Mesenchymal stem cell (in vitro differentiated cells and primary cell): ENCODE measurements around the gene HAPLN3.

ENCODE experiments used
- DNase-seq: peaks from one replicate; pipeline ENCODE4 v3.0.0-alpha.2; 2013
- H2AFZ ChIP-seq: one replicate; pipeline ENCODE4 v1.6.1; 2013; ENCODE audit warnings: low read depth, mild to moderate bottlenecking, control low read depth, inconsistent platforms, low read length, moderate library complexity
- H2AK5ac ChIP-seq: 2 replicates; pipeline ENCODE4 v1.6.1; 2013; ENCODE audit warnings: low read length, moderate library complexity, mild to moderate bottlenecking, inconsistent platforms; ENCODE audit not compliant: severe bottlenecking
- H2BK120ac ChIP-seq: one replicate; pipeline ENCODE4 v1.6.1; 2013; ENCODE audit warnings: low read depth, mild to moderate bottlenecking, inconsistent platforms, low read length, moderate library complexity
- H2BK12ac ChIP-seq, 2 experiments: one replicate each; pipeline ENCODE4 v1.6.1; 2013; ENCODE audit warnings: inconsistent platforms in 2 of 2, low read length in 2 of 2, mild to moderate bottlenecking in 2 of 2, moderate library complexity in 2 of 2, control low read depth in 1 of 2
- H2BK15ac ChIP-seq: one replicate; pipeline ENCODE4 v1.6.1; 2013; ENCODE audit warnings: mild to moderate bottlenecking, low read depth, inconsistent platforms; ENCODE audit not compliant: poor library complexity, severe bottlenecking
- H2BK5ac ChIP-seq: 2 replicates; pipeline ENCODE4 v1.6.1; 2013; ENCODE audit warnings: low read depth, mild to moderate bottlenecking, low read length, control low read depth, inconsistent platforms; ENCODE audit not compliant: poor library complexity, severe bottlenecking
- H3K14ac ChIP-seq, 2 experiments: one replicate each; pipeline ENCODE4 v1.6.1; 2013; ENCODE audit warnings: inconsistent platforms in 2 of 2, low read length in 2 of 2, control low read depth in 1 of 2, mild to moderate bottlenecking in 1 of 2, moderate library complexity in 1 of 2
- H3K18ac ChIP-seq, 2 experiments: one replicate each; pipeline ENCODE4 v1.6.1; 2013; ENCODE audit warnings: inconsistent platforms in 2 of 2, low read length in 2 of 2, control low read depth in 1 of 2, low read depth in 1 of 2, mild to moderate bottlenecking in 1 of 2
- H3K23ac ChIP-seq, 2 experiments: one replicate each; pipeline ENCODE4 v1.6.1; 2013; ENCODE audit warnings: inconsistent platforms in 2 of 2, low read length in 2 of 2, mild to moderate bottlenecking in 2 of 2, moderate library complexity in 2 of 2, control low read depth in 1 of 2
- H3K27ac ChIP-seq: 2 replicates; pipeline ENCODE4 v1.5.1; 2013; ENCODE audit warnings: mild to moderate bottlenecking, moderate library complexity, low read length, control low read depth, inconsistent platforms; ENCODE audit not compliant: poor library complexity, severe bottlenecking
- H3K27me3 ChIP-seq, 2 experiments: 2 replicates each; pipeline versions ENCODE4 v1.6.1 to v1.7.0; 2013; ENCODE audit warnings: low read length in 2 of 2, mild to moderate bottlenecking in 2 of 2, moderate library complexity in 2 of 2, control low read depth in 1 of 2, inconsistent platforms in 1 of 2; ENCODE audit not compliant: control insufficient read depth in 1 of 2, insufficient read depth in 1 of 2
- H3K36me3 ChIP-seq, 2 experiments: 2 replicates each; pipeline versions ENCODE4 v1.6.1 to v1.7.0; 2013; ENCODE audit warnings: low read length in 2 of 2, control low read depth in 1 of 2, inconsistent platforms in 1 of 2, low read depth in 1 of 2, mild to moderate bottlenecking in 1 of 2; ENCODE audit not compliant: insufficient read depth in 2 of 2, control insufficient read depth in 1 of 2
- H3K4ac ChIP-seq, 2 experiments: one replicate each; pipeline ENCODE4 v1.6.1; 2013; ENCODE audit warnings: inconsistent platforms in 2 of 2, low read length in 2 of 2, mild to moderate bottlenecking in 2 of 2, moderate library complexity in 2 of 2, control low read depth in 1 of 2, low read depth in 1 of 2
- H3K4me1 ChIP-seq: 2 replicates; pipeline ENCODE4 v1.6.1; 2013; ENCODE audit warnings: low read depth, low read length, control low read depth; ENCODE audit not compliant: control insufficient read depth, insufficient read depth
- H3K4me2 ChIP-seq: 2 replicates; pipeline ENCODE4 v1.6.1; 2013; ENCODE audit warnings: low read length, mild to moderate bottlenecking, inconsistent platforms; ENCODE audit not compliant: poor library complexity, severe bottlenecking
- H3K4me3 ChIP-seq, 2 experiments: 2 replicates each; pipeline versions ENCODE4 v1.5.1 to v1.7.0; 2013; ENCODE audit warnings: low read length in 2 of 2, mild to moderate bottlenecking in 2 of 2, control low read depth in 1 of 2, low read depth in 1 of 2; ENCODE audit not compliant: insufficient read depth in 1 of 2
- H3K79me1 ChIP-seq: replicated peaks from 2 replicates; pipeline ENCODE4 v1.6.1; 2013; ENCODE audit warnings: mild to moderate bottlenecking, control low read depth, low read length, inconsistent platforms; ENCODE audit not compliant: poor library complexity, severe bottlenecking
- H3K9ac ChIP-seq: 2 replicates; pipeline ENCODE4 v1.7.0; 2013; ENCODE audit warnings: mild to moderate bottlenecking, low read length, moderate library complexity
- H3K9me3 ChIP-seq: 2 replicates; pipeline ENCODE4 v1.7.0; 2013; ENCODE audit warnings: mild to moderate bottlenecking, low read length; ENCODE audit not compliant: control insufficient read depth
- H4K8ac ChIP-seq: one replicate; pipeline ENCODE4 v1.6.1; 2013; ENCODE audit warnings: inconsistent platforms, mild to moderate bottlenecking, low read length, moderate library complexity
- H4K91ac ChIP-seq: one replicate; pipeline ENCODE4 v1.6.1; 2013; ENCODE audit warnings: mild to moderate bottlenecking, low read length, inconsistent platforms
- WGBS: methylation state at CpG from one replicate; pipeline ENCODE4 v1.1.7; 2013; ENCODE audit warnings: mixed read lengths; 5-methylcytosine and 5-hydroxymethylcytosine counted together

HAPLN3 gene

DNA sequence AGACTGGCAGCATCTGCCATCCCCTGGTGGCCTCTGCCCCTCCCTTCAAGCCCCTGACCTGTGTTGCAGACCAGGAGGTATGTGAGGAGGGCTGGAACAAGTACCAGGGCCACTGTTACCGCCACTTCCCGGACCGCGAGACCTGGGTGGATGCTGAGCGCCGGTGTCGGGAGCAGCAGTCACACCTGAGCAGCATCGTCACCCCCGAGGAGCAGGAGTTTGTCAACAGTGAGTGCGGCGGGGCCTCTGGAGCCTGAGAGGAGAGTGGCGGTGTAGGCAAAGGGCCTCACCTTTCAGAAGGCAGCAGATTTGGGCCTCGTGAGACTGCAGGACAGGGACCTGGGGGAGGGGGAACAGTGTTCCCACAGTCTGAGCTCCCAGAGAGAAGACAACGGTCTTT, 24.0 kb downstream of the HAPLN3 start:
- H4K91ac ChIP-seq, result no peak overlapping the region
- no peak overlapping the region for H2BK5ac ChIP-seq
- H4K8ac ChIP-seq, result no peak overlapping the region
- no peaks in the 10 kb centered on the region for H3K79me1 ChIP-seq
- no peak overlapping the region for H3K23ac ChIP-seq
- WGBS, result 90% methylated on average over 14 of the region's 14 CpGs
- H3K4me3 ChIP-seq, result no peak overlapping the region
- no peak overlapping the region for H2AFZ ChIP-seq
- no peak overlapping the region for H2AK5ac ChIP-seq
- no peak overlapping the region for H3K14ac ChIP-seq
- H3K27ac ChIP-seq, result no peak overlapping the region
- H3K18ac ChIP-seq, result no peak overlapping the region
- no peak overlapping the region for H3K9ac ChIP-seq
- no peak overlapping the region for H2BK12ac ChIP-seq
- H3K4me2 ChIP-seq, result no peak overlapping the region
- peaks cover 64 to 75% of the 10 kb centered on the region in 2 experiments for H3K27me3 ChIP-seq
- no peak for DNase-seq
- H2BK120ac ChIP-seq, result no peak overlapping the region
- no peaks in the 10 kb centered on the region for H3K9me3 ChIP-seq
- H2BK15ac ChIP-seq, result no peak overlapping the region
- no peaks in the 10 kb centered on the region for H3K4me1 ChIP-seq
- H3K4ac ChIP-seq, result no peak overlapping the region
- no peaks in the 10 kb centered on the region for H3K36me3 ChIP-seq

DNA sequence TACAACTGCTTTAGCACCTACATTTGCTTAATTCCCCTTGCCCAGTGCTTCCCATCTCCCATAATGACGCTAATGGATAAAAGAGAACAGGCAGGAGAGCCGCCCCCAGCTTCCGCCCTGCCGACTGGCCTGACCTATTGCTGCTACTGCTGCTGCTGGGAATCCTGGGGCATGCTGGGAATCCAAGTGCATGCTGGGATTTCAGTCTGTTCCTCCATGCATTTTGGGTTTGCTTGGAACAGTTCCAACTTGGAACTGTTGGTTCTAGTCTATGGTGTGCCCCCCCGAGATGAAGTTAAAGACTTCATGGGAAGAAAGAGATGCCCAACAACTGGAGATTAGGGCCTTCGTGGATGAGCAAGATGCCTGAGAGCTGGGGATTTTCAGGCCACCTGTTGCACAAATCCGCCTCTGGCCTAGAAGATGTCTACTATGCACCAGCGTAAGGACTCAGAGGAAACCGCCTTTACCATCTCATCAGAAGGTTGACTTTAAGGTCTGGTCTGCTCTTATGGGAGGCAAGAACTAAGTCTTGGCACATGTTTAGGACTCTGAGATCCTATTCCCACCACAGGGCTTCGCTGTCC, 29.0 kb downstream of the HAPLN3 start:
- DNase-seq, result no peak
- 88% methylated on average over 10 of the region's 10 CpGs for WGBS
- H2BK15ac ChIP-seq, result no peak overlapping the region

DNA sequence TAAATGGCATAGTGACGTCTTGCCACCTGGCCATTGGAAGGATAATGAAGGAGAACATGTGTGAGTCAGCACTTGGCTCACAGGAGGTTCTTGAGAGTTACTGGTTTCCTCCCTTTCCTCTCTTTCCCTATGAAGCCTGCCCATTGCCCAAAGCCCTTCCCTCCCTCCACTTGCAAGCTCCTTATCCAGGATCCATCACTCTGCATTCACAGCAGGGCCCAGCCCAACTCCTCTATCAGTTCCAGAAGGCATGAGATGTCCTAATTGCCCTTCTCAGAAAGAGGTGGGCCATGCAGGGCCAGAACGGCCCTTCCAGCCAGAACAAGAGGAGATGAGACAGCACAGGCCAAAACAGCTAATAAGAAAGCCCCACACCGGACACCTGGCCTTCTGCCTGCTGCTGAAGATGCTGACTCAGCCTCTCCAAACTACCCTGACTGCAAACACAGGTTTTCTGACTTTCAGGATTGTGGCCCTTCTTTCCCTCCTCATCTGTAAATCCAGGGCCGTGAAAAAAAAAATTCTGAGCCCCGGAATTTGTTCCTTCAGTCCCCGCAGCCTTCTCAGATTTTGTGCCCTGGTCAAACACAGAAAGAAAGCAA, 29.7 kb downstream of the HAPLN3 start:
- Histone ChIP-seq H3K27ac (no peak overlapping the region), H4K91ac (no peak overlapping the region), H3K18ac (no peak overlapping the region), H2AFZ (no peak overlapping the region), H2BK15ac (no peak overlapping the region), H3K9ac (no peak overlapping the region), H3K23ac (no peak overlapping the region), H3K14ac (no peak overlapping the region), H3K36me3 (no peaks in the 10 kb centered on the region), H3K4me3 (no peak overlapping the region), H3K4me1 (peaks cover 1% of the 10 kb centered on the region), H2BK120ac (no peak overlapping the region), H3K4me2 (no peak overlapping the region), H4K8ac (no peak overlapping the region), H3K9me3 (no peaks in the 10 kb centered on the region), H3K79me1 (no peaks in the 10 kb centered on the region), H3K4ac (no peak overlapping the region), H3K27me3 (peaks cover 35 to 56% of the 10 kb centered on the region in 2 experiments), H2AK5ac (no peak overlapping the region), H2BK12ac (no peak overlapping the region), H2BK5ac (no peak overlapping the region)
- no peak for DNase-seq
- 75% methylated on average over 6 of the region's 6 CpGs for WGBS

More for the DNA sequence above, 29.0 kb downstream of the HAPLN3 start:
- Histone ChIP-seq H2AK5ac (no peak overlapping the region), H3K9ac (no peak overlapping the region), H2BK120ac (no peak overlapping the region), H3K4me1 (peaks cover 1% of the 10 kb centered on the region), H3K4me2 (no peak overlapping the region), H2BK12ac (no peak overlapping the region), H3K79me1 (no peaks in the 10 kb centered on the region), H3K36me3 (no peaks in the 10 kb centered on the region), H3K27ac (no peak overlapping the region), H3K18ac (no peak overlapping the region), H3K9me3 (no peaks in the 10 kb centered on the region), H2BK5ac (no peak overlapping the region), H3K4ac (no peak overlapping the region), H2AFZ (no peak overlapping the region), H3K14ac (no peak overlapping the region), H3K23ac (no peak overlapping the region), H4K8ac (no peak overlapping the region), H3K27me3 (peaks cover 42 to 59% of the 10 kb centered on the region in 2 experiments), H4K91ac (no peak overlapping the region), H3K4me3 (no peak overlapping the region)

GRCh38 chr15:88864861-88865497, 30.4 kb downstream of the HAPLN3 start:
- no peak overlapping the region for H4K8ac ChIP-seq
- H3K36me3 ChIP-seq, result no peaks in the 10 kb centered on the region
- no peak overlapping the region for H2BK120ac ChIP-seq
- H3K9me3 ChIP-seq, result no peaks in the 10 kb centered on the region
- no peaks in the 10 kb centered on the region for H3K79me1 ChIP-seq
- 60% methylated on average over 3 of the region's 4 CpGs for WGBS
- H2AK5ac ChIP-seq, result no peak overlapping the region
- H3K27ac ChIP-seq, result no peak overlapping the region
- no peak overlapping the region for H2BK12ac ChIP-seq
- no peak overlapping the region for H3K4ac ChIP-seq
- no peak overlapping the region for H2AFZ ChIP-seq
- H3K9ac ChIP-seq, result no peak overlapping the region
- H3K4me1 ChIP-seq, result peaks cover 1% of the 10 kb centered on the region
- H2BK5ac ChIP-seq, result no peak overlapping the region
- H3K4me2 ChIP-seq, result no peak overlapping the region
- H3K27me3 ChIP-seq, result peaks cover 29 to 56% of the 10 kb centered on the region in 2 experiments
- DNase-seq, result no peak
- no peak overlapping the region for H2BK15ac ChIP-seq
- no peak overlapping the region for H3K4me3 ChIP-seq
- no peak overlapping the region for H4K91ac ChIP-seq
- H3K23ac ChIP-seq, result no peak overlapping the region
- H3K14ac ChIP-seq, result no peak overlapping the region
- no peak overlapping the region for H3K18ac ChIP-seq
